ENCODE results near the gene CUZD1.

CUZD1 gene

GRCh38 chr10:122845783-122846332 is at the start of gene CUZD1:
TSS of gene CUZD1 (minus strand) at chr10:122845857. CDS start at chr10:122845843, 14 bp downstream.
- no peak within 1 kb of the TSS for H3K27ac ChIP-seq
- TF ChIP-seq CTCF (IDR thresholded peaks at IDR 0.05) (no peak), ZFX (IDR thresholded peaks at IDR 0.05; ENCODE audit: borderline replicate concordance) (no peak)

GRCh38 chr10:122894261-122894944 is 48.7 kb upstream of the CUZD1 start:
- H3K27ac ChIP-seq, result no peak overlapping the region
- TF ChIP-seq ZFX (IDR thresholded peaks at IDR 0.05; ENCODE audit: borderline replicate concordance) (no peak), CTCF (IDR thresholded peaks at IDR 0.05) (no peak)

- TF ChIP-seq ZFX (IDR thresholded peaks at IDR 0.05; ENCODE audit: borderline replicate concordance) (no peak), CTCF (IDR thresholded peaks at IDR 0.05) (no peak)
- no peak overlapping the region for H3K27ac ChIP-seq
Observed at GRCh38 chr10:122884166-122884565, 38.5 kb upstream of the CUZD1 start.

GRCh38 chr10:122882766-122883165 is 37.1 kb upstream of the CUZD1 start:
- TF ChIP-seq CTCF (IDR thresholded peaks at IDR 0.05) (no peak), ZFX (IDR thresholded peaks at IDR 0.05; ENCODE audit: borderline replicate concordance) (no peak)
- no peak overlapping the region for H3K27ac ChIP-seq

DNA sequence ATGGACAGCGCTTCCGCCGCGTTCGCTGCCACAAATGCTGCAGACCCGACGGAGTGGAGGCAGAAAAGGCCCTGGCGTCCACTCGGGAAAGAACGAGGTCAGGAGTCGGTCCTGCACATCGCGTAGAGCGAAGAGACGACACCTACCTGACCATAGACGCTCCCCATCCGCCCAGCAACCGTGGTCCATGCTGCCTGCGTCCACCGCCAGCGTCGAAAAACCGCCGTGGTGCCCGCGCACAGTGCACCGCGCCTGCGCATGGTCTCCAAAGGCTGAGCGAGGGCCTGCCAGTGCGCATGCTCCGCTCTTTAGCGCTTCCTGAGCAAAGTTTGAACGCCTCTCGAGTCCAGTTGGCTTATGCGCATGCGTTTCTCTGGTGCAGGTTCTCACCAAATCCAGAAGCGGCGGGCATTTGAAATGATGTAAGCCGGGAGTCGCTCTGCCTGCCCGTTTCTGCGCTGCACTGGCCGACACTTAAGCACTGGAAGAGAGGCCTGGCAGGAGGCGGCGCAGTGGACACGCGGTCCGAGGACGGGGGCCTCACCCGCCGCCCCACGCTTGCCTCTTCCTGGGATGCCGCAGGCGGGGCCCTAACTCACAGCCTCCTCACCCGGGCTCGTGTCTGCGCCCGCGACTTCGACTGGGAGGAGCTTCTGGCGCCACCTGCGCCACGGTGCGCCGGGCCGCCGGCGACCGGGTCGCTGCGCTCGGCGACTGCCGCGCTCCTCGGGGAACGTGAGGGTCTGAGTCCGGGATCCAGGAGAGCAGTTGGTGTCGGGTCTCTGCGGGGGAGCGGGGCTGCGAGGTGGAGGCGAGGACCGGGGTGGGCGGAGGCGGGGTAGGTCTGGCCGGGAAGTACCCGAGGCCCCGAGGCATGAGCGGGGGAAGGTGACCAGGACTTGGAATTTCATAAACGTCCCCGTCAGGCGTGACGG is 33.9 kb upstream of the CUZD1 start, which contains the start of gene FAM24B:
TSS of gene FAM24B (minus strand) at position 243 of the 935 bp plus-strand sequence. CDS start 29,066 bp downstream, outside the sequence.
- peak; percentile 10; the same call in 1 of the 2 replicates for TF ChIP-seq CTCF (IDR thresholded peaks at IDR 0.05)
- TF ChIP-seq ZFX (IDR thresholded peaks at IDR 0.05; ENCODE audit: borderline replicate concordance), result no peak
- H3K27ac ChIP-seq, result peak within 1 kb of the TSS; percentile 95

DNA sequence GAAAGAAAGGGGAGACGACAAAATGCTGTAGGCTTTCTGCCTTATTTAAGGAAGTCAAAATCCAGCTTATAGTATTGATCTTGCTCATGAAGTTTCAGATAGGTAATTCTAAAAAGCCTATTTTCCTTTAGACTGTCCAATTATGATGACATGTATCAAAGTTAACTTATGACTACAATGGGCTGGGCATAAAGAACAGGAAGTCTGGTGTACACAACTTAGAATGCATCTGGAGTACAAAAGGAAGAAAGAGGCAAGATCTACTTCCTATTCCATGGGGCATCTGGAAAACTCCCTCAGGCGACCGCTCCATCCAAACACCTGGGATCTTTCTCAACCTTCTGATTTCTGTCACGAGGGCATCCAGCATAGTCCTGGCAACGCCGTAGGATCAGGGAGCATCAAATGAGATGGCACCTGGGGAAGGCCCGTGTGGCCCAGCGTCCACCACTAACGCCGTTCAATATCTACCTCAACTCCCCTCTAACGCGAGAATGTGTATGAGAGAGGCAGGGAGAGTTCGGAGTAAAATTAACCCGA is 33.2 kb upstream of the CUZD1 start:
- H3K27ac ChIP-seq, result peak overlapping the region; percentile 95
- no peak for TF ChIP-seq ZFX (IDR thresholded peaks at IDR 0.05; ENCODE audit: borderline replicate concordance)
- TF ChIP-seq CTCF (IDR thresholded peaks at IDR 0.05), result no peak
